NCI-H187 (cell line): ENCODE results near the gene PCDH19.
"Not testable (repeated sequence)": the region's sequence is repeated elsewhere in the genome, so short reads cannot be mapped to it uniquely, and the experiment has no call there.

Source experiments
- DNase-seq, 2 experiments: peaks; one replicate each; lab custom pipeline; 2025; lab: John Stamatoyannopoulos, UW

PCDH19 gene

GRCh38 chrX:100409610-100410590 lies at the start of gene PCDH19:
Gene PCDH19, minus strand, starts transcription at chrX:100410273. Its CDS starts 1,676 bp downstream, at chrX:100408597.
- DNase-seq = peak in 1 of 2 experiments; percentile 42

- DNase-seq = no peak
These were observed 39.9 kb upstream of the PCDH19 start for GRCh38 chrX:100449696-100450608.

DNA sequence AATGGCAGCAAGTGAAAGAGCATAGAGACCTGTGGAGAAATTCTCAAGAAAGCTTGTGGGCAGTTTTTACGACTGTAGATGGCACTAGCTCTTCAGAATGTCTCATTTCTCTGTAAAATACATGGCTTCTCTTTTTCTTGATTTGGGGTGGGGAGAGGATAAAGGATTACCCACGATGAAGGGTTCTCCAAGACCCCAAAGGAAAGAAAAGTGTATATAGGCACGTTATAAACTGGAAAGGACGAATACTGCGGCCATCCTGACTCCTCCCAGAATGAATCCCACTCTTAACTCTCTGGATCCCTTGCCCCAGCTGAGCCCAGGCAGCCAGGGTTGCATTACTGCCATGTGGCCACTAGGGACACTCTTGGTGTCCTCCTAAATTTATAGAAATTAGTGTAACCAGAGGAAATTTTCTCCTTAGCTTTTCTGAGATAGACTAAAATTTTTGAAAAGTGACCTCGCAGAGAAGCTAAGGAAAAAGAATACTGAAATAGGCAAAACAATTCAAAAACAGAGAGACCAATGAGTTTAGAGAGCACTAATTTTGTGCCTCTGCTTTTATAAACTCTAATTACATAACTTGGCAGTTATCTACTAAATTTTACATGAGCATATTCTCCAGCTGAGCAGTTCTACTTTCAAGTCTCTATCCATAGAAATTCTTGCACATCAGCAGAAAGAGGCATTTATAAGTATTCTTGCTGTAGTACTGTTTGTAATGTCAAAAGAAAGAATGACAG lies 37.8 kb upstream of the PCDH19 start:
- no peak for DNase-seq

GRCh38 chrX:100445593-100445992 lies 35.5 kb upstream of the PCDH19 start:
- DNase-seq = no peak

- not testable (repeated sequence) for DNase-seq
These were observed 31.2 kb upstream of the PCDH19 start for GRCh38 chrX:100441321-100441720.

GRCh38 chrX:100440006-100440405 lies 29.9 kb upstream of the PCDH19 start:
- no peak for DNase-seq

GRCh38 chrX:100435726-100436125 lies 25.7 kb upstream of the PCDH19 start:
- no peak for DNase-seq

DNA sequence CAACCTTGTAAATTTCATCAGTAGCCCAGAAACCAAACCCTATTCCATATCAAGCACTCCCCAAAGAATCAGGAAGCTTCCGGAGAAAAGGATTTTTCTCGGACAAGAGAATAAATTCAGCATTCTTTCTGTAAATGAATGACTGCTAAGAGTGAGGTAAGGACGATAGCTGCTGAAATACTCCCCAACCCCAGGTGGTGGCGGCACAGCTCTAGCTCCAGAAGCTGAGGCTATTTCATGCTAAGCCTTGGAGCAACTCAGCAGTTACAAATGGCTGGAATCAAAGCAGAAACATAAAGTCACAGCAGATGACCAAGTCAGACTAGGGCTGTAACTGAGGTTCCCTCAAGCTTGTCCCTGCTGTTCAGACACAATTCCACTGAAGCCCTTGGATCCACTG lies 13.9 kb upstream of the PCDH19 start:
- no peak for DNase-seq

- DNase-seq = no peak
These were observed 8.5 kb upstream of the PCDH19 start for GRCh38 chrX:100418556-100418955.

- no peak for DNase-seq
These were observed 7.6 kb upstream of the PCDH19 start for GRCh38 chrX:100417681-100418080.

DNA sequence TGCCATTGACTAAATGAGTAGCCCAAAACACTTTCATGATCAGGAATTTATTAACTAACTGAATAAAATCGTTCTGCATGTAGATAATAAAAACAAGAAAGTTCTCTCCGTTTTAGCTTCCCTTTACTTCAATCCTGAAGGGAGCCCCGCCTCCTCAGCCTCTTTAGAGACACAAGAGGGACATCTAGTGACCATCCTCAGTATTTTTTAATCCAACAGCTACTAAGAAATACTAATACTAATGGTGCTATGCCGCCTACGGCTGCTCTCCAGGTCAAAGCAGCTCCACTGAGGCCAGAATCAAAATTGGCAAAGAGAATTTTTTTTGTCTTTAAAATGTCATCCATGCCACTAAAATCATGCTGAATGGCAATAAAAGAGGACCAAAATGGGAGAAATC lies 3.2 kb upstream of the PCDH19 start:
- DNase-seq = peak in 1 of 2 experiments; percentile 11

- DNase-seq = no peak
These were observed 2.0 kb upstream of the PCDH19 start for GRCh38 chrX:100411802-100412715.

GRCh38 chrX:100410901-100411801 lies 1.1 kb upstream of the PCDH19 start:
- DNase-seq = no peak

DNA sequence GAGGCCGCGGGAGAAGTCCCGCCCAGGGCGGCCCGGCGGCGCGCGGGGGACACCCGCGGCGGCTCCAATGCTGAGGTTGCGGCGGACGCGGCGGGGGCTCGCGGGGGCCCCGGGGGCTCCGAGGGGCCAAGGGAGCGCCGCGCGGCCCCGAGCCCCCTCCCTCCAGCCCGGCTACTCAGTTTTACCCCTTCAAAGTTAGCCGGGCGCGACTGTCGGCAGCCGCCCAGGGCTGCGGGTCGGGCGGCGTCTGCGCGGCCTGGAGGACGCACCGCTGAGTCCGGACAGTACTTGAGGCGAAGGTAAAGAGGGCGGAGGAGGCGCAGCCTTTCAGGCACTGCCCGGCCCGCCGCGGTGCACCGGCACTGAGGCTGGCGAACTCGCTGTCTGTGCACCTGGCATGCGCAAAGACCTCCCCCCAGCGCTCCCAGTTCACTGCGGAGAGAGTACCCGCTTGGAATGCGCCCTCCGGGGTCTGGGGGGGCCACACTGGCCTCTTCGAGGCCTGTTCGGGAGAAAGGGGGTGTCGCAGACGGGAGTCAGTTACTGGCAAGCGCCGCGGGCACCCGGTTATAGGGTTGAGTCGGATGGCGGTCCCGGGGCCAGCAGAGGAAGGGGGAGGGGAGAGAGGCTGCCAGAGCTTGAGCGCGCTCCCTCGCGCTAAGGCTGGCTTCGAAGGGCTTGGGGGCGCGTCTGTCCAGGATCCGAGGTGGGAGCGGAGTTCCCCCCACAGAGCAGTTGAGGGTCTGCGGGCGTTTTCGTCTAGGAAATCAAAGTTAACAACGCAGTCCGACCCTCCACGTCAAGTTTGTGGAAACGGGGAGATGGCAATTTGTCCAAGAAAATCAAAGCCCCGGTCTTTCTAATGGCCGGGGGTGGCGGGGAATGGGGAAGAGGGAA lies 1.1 kb downstream of the PCDH19 start:
- DNase-seq = no peak

DNA sequence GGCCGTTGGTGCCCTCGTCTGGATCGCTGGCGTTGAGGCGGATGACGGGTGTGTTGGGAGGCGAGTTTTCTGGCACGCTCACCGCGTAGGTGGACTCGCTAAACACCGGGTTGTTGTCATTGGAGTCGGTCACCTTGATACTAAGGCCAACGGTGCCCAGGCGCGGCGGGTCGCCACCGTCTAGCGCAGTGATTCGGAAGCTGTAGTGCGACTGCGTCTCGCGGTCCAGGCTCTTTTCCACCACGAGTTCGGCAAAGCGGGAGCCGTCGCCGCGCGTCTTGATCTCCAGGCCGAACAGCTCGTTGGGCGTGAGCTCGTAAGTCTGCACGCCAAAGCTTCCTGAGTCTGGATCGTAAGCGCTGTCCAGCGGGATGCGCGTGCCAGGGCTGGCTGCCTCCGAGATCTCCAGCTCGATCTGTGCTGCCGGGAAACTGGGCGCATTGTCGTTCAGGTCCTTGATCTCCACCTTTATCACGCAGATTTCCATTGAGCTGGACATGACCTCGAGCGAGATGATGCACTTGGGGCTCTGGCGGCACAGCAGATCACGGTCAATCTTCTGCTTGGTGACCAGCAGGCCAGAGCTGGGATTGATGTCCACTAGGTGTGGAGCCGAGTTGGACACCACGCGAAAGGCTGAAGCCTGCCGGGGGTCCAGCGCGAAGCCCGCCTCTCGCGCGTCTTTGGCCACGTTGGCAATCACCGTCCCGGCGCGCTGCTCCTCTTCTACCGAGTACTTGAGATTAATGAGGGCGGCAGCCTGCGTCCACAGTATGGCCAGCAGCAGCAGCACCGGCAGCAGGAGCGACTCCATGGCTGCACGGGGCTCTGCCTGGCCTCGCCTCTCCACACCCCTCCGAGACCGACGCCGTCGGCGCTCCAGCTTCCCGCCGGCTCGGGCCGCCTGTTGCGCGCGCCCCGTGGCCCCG lies 2.0 kb downstream of the PCDH19 start:
- DNase-seq = no peak

GRCh38 chrX:100407147-100407783 lies 2.8 kb downstream of the PCDH19 start:
- DNase-seq = no peak

GRCh38 chrX:100405424-100405823 lies 4.6 kb downstream of the PCDH19 start:
- DNase-seq = no peak
